Mucosa of gallbladder (tissue), 1 donor: ENCODE results near the gene APC2. TPM values are rescaled to one million over a fixed set of nuclear protein-coding genes. Genes with fewer than 3 reads are reported as not detected.
A peak's percentile ranks its signal among the peaks of the same experiment; 100 is the strongest.

Experiments
- DNase-seq: peaks from one replicate; pipeline ENCODE4 v3.0.0-alpha.2; 2020; ENCODE audit warnings: low spot score
- total RNA-seq: library from RNA; stranded (reverse); gene quantifications from one replicate; pipeline ENCODE4 v1.2.1, GENCODE V29; 2021
- donor health status: DM: no; HTN: no; CAD: no.

The APC2 gene
- total RNA-seq, result 0.43 TPM

- DNase-seq, result no peak
Measured at GRCh38 chr19:1449467-1450442, at the start of gene APC2. TSS of gene APC2 (plus strand) at chr19:1450121. CDS start at chr19:1453002, 2,881 bp downstream.

- no peak for DNase-seq
Measured at GRCh38 chr19:1400281-1401137, 49.4 kb upstream of the APC2 start.

GRCh38 chr19:1401138-1401888, 48.6 kb upstream of the APC2 start, which contains the start of gene GAMT:
TSS of gene GAMT (minus strand) at chr19:1401542. CDS start at chr19:1401476, 66 bp downstream.
- no peak for DNase-seq

- no peak for DNase-seq
Measured at GRCh38 chr19:1401889-1402217, 48.1 kb upstream of the APC2 start.

- no peak for DNase-seq
Measured at GRCh38 chr19:1402411-1403070, 47.4 kb upstream of the APC2 start.

GRCh38 chr19:1406774-1407527, 43.0 kb upstream of the APC2 start:
- DNase-seq, result peak; percentile 99

- DNase-seq, result no peak
Measured at GRCh38 chr19:1407528-1408299, 42.2 kb upstream of the APC2 start, which contains the start of gene DAZAP1. TSS of gene DAZAP1 (plus strand) at chr19:1407586. CDS start at chr19:1407774, 188 bp downstream.

- DNase-seq, result no peak
Measured at GRCh38 chr19:1408300-1409203, 41.4 kb upstream of the APC2 start.

- DNase-seq, result no peak
Measured at GRCh38 chr19:1409204-1410005, 40.5 kb upstream of the APC2 start.

- no peak for DNase-seq
Measured at GRCh38 chr19:1410136-1410786, 39.7 kb upstream of the APC2 start.

GRCh38 chr19:1410789-1411188, 39.1 kb upstream of the APC2 start:
- no peak for DNase-seq

- DNase-seq, result no peak
Measured at GRCh38 chr19:1411255-1412191, 38.4 kb upstream of the APC2 start.

GRCh38 chr19:1412323-1412923, 37.5 kb upstream of the APC2 start:
- no peak for DNase-seq

- DNase-seq, result peak; percentile 71
Measured at GRCh38 chr19:1412995-1413800, 36.7 kb upstream of the APC2 start.
